HG03196 (cell line): ENCODE data around the gene RABGGTA.
A peak's percentile ranks its signal among the peaks of the same experiment; 100 is the strongest.

Source experiments
- ATAC-seq: cut with Tn5 transposase; IDR thresholded peaks from one replicate; pipeline ENCODE4 v1.9.1; 2021; ENCODE audit not compliant: unreplicated experiment

Gene RABGGTA

DNA sequence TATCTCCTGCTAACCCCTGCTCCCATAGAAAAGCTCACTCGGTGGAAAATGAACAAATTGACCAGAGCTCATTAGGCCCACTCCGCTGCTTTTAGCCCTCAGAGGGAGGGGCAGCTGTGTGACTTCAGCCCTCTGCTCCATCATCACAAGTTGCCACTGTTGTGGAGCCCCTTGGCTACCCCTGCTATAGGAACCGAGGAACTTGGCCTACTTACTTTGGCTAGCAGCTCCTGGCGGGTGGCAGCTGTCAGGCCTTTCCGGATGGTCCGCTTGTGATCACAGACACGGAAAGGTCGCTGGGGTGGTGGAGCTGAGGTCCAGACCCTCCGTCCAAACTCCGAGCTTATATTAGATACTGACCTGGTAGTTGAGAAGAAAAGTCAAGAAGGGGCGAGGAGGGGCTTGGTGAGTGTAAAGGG is 35.8 kb upstream of the RABGGTA start:
- ATAC-seq = no peak

DNA sequence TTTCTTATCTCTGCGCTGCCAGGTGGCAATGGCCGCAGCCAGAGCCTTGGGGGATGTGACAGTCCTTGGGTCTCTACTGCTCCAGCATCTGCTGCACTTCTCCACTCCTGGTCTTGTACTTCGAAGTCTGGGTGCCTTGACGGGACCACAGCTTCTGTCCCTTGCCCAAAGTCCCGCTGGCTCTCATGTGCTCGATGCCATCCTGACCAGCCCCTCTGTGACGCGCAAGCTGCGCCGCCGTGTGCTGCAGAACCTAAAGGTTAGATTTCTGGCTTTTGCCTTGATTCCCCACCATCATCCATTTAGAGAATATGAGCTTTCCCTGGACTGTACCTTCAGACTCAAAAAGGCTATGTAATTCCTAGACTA is 32.6 kb upstream of the RABGGTA start:
- no peak for ATAC-seq

DNA sequence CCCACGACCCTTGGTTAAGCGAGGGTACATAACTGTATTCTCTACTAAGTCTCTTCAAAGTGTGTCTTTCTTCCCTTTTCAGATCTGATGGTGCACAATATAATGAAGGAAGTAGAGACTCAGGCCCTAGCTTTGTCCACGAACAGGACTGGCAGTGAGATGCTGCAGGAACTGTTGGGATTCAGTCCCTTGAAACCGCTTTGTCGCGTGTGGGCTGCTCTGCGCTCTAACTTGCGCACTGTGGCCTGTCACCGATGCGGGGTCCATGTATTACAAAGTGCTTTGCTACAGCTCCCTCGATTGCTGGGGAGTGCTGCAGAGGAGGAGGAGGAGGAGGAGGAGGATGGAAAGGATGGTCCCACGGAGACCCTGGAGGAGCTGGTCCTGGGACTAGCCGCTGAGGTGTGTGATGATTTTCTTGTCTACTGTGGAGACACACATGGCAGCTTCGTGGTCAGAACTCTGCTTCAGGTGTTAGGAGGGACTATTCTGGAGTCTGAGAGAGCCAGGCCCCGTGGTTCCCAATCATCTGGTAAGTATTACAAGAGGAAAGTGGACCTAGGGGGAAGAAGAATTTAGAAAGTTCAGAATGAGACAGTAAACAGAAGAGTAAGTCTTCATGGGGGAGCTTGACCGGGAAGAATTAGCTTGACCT is 29.1 kb upstream of the RABGGTA start:
- ATAC-seq = no peak

DNA sequence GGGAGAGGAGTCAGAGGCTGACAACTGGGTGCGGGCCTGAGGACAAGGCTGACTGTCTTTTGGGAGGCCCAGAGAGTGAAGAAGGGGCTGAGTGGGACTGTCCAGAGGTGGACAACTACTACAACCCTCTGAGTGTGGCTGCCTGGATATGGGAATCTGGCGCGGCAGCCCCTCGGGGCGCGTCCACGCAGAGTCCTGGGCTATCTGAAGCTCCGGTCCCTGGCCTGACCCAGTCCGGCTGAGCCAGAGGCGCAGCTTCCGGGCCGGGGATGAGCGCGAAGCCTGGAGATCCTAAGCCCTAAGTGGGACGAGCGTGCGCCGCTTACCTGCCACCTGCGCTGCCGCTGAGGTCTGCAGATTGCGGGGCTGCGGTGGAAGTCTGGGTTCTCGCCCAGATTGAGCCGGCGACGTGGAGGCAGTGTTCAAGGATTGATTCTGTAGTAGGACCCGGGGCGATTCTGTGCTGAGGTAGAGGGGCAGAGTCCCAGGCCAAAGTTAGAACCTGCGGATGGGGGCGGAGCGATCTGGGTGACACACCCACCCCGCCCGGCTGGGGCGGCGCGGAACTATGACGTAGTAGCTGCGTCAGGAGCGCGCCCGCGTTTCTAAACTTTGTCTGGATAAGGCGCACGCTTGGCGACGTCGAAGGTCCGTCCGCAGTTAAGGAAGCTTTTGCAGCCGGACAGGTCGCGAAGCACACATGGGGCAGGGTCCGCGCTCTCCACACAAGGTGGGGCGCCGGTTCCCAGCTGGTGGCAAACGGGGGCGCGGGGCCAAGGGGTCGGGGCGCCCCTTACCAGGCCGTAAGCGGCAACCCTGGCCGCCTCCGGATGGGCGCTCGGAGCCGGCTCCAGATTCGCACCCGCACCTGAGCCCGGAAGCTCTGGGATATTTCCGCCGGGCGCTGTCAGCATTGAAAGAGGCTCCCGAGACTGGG is 28.1 kb upstream of the RABGGTA start, which contains the start of the genes DHRS1 and NOP9:
Gene DHRS1 (minus strand): TSS at position 526 of the 937 bp plus-strand sequence. CDS start 674 bp downstream, outside the sequence.
Gene NOP9 (plus strand): TSS at position 596 of the 937 bp plus-strand sequence. CDS start 105 bp downstream, at position 701.
- peak; percentile 60 for ATAC-seq

DNA sequence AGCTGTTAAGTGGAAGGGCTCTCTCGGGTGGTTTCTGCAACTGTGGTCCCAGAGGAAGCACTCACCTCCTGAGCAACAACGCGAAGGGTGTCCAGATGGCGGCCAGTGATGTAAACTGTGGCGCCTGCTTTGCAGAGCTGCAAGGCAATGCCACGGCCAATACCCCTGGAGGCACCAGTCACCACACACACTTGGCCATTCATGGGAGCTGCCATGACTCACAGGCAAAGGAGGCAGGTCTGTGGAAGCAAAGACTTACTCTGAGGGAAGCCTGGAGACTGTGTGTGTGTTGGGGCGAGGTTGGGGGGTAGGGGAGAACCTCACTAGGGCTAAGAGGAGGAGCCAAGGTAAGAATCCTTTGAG is 27.5 kb upstream of the RABGGTA start:
- ATAC-seq = no peak

DNA sequence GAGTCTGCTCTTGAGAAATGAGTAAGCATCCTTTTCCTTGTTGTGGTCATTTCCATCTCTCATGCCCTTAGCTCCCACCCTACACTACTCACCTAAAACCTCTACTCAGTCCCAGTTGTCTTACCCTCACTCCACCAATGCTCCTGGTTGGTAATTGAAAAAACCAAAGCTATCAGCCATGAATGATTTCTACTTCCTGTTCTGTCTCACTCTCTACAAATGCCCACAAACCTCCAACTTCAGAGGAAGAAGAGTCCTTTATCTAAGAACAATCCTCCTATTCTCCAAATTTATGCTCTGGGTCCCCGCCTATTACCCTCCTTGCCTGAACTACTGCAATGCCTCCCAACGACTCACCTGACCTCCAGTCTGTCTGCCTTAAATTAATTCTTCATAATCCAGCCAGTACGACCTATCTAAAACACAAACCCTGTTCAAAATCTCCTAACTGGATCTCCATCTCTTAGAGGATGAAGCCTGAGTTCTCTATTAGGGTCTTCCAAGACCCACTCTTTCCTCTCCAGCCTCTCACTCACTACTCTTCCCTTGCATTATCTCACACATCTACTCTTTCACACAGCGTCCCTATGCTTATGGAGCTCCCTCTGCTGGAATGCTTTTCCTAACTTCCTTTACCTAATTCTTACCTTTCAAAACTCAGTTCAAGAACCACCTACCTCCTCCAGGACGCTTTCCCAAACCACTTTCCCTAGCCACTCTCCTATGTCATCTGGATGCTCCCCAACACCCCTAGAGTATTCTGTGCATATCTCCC is 26.0 kb upstream of the RABGGTA start:
- ATAC-seq = peak; percentile 11

DNA sequence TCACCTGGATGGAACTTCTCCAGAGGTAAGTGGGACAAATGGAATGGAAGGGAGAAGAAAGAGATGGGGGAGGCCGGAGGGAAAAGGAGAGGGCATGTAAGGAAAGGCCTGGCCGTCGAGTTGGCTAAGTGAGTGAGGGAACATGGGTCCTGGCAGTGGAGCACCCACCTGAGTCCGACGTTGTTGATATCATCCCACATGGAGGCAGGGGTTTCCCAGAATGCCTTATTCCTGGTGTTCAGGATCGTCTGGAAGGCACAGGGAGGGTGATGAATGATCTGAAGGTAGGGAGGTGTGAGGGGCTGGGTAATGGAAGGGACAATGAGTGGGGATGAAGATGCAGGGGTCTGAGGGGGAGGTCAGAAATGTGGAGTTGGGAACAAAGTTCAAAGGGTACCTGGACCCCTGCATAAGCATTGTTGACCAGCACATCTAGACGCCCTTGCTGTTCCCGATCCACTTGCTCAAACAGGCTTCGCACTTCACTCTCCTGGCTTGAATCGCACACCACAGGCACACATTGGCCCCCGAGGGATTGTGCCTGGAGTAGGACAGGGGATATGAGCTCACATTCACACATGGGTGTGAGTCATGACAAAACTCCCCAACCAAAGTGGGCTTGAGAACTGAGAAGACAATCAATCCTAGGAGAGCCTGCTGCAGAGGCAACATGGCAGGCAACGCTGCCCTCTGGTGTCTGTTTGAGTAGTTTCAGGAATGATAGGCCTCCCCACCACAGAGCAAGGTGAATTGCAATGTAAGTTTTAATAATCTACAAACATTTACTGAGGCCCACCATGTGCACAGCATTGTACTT is 25.2 kb upstream of the RABGGTA start:
- ATAC-seq = peak; percentile 43

DNA sequence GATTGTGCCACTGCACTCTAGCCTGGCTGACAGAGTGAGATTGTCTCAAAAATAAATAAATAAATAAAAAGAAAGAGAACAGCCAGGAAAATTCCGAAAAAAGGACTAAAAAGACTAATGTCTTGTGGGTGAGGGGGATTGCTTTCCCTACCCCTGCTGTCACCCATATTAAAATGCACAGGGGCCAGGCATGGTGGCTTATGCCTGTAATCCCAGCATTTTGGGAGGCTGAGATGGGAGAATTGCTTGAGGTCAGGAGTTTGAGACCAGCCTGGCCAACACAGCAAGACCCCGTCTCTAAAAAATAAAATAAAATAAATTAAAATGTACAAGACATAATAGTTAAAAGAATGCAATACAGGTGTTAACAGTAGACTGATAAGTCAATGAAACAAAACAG is 22.1 kb upstream of the RABGGTA start:
- no peak for ATAC-seq

DNA sequence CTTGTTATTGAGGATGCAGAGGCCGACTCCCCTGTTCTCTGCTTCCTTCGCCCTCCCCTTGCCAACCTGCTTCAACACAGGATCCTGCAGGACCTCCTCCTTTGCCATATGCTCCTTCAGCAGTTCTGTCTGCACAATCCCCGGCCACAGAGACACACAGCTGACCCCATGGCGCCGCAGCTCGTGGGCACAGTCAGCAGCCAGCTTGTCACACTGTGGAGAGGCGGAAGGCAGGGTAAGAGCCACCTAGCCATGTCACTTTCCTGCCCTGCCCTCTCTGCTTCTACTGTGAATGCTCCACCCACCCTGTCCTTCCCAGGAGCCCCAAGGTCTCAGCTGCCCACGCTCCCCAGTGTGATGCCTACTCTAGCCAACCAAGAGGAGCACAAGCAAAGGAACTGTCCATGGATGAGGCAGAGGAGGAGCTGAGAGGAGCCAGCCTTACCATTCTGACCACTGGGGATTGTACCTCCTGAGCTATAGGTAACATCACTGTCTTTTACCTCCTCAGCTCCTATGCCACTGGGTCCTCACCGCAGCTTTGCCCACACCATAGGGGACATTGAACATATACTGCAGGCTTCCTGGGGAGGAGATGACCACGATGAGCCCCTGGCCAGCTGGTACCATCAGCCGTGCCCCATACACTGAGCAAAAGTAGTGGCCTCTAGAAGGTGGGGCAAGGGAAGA is 20.9 kb upstream of the RABGGTA start:
- ATAC-seq = no peak

DNA sequence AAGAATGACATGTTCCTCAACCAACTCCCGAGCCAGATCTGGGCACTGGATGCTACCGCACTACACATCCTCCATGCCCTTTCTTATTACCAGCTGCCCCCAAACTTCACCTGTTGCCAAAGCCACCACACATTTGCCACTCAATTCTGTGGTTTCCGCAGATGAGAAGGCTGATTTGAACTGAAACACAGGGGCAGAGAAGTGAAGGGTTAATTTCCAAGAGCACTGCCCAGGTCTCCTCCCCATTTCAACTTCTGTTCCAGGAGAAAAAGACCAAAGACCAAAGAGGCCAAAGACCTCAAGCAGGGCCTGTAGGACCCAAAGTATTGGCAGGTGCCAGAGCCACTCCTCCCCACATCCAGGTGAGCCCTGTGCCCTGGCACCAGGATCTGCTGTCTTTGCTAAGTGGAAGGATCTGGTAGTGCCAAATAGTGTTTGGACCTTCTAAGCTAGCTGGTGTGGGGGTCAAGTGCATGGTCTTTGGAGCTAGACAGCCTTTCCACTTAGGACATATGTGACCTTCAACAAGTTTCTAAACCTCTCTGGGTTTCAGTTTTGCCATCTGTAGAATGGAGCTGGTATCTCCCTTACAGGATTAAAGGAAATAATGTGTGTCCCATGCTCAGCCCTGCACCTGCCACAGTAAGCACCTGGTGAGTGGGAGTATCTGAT is 20.2 kb upstream of the RABGGTA start:
- no peak for ATAC-seq

DNA sequence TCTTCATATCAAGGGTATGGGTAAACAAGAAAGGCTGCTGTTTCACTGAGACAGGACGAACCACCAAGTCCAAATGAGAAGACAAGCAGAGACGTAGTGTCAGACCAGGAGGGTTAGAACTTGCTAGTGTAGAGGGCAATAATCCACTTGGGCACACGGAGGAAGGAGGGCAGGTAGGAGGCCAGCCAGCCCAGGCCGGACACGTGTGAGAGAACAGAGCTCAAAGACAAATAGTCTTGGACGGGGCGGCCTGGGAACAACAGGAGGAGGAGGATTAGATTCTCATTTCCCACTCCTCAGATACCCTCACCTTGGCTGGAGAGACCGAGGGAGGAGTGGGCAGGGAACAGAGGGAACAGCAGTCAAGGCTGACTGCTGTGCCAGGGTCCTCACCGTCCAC is 19.3 kb upstream of the RABGGTA start:
- no peak for ATAC-seq

DNA sequence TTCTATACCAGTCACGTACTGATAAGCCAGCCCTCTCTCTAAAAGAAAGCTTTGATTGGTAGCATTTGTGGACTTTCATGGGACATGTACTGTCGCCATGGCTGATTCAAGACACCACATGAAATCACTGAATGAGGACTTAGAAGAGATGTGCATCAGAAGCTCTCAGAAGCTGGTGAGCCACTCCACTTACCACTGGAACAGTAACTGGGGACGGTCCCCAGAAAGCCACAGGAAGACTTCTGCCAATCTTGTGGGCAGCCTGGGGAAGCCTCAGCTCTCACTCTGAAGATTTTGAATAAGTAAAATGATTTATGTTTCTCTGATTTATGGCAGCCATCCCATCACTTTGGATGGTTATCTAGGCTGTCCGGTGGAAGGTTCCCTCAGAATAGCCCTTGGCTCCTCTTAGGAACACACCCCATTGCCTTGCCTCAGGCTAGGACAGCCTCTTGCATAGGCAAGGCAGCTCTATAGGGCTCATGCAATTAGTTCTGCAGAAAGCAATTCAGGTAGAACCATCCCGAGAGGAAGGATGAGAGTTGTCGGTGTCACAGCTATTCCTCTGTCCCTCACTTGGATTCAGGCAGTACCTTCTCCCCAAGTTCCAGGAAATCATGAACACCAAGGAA is 18.4 kb upstream of the RABGGTA start:
- ATAC-seq = peak; percentile 87

DNA sequence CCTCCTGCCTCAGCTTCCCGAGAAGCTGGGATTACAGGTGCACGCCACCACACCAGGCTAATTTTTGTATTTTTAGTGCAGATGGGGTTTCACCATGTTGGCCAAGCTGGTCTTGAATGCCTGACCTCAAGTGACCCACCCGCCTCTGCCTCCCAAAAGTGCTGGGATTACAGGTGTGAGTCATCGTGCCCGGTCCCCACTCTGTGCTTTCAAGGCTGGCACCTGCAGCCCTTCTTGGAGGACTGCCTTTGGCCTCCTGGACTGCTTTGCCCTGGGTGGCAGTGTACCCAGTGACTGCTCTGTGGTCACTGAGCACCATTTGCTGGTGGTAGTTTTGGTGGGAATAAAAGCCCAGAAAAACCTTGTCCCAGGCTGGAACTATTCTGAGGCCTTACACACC is 15.6 kb upstream of the RABGGTA start:
- ATAC-seq = no peak

DNA sequence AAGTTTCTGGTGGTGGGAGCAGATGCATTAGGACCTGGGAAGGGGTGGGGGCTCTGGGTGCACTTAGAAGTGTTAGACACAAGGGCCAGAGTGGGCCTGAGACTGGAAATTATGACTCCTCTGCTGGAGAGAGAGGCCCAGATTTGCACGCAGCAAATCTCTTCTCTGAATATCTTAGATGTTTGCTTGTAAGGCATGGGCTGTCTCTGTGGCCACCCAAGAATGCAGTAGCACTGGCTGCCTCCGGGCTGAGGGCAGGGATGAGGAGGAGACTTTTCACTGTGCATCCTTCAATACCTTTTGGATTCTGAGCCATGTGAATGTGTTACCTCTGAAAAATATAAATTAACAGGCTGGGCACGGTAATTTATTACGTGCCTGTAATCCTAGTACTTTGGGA is 14.0 kb upstream of the RABGGTA start:
- no peak for ATAC-seq

DNA sequence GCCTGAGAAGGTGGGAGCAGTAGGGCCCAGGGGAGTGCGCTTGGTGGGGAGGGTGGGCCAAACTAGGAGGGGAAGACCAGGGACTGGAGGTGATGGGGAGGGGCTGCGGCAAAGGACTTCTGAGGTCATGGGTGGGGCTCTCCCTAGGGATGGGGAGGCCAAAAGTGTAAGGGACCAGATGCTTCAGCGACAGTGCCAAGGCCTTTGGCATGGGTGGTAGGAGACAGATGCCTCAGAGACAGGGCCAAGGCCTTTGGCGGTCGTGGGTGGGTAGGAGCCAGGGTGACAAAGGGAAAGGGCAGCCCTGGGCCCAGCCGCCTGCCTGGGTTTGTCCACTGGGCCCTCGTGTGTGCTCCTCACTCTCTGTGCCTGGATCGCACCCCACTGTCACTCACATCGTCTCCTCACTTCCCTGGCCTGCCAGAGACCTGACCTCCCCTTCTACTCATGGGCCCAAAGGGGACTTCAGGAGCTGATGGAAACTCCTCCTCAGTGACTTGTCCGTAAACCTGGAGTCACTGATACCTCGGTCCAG is 13.2 kb upstream of the RABGGTA start:
- no peak for ATAC-seq

DNA sequence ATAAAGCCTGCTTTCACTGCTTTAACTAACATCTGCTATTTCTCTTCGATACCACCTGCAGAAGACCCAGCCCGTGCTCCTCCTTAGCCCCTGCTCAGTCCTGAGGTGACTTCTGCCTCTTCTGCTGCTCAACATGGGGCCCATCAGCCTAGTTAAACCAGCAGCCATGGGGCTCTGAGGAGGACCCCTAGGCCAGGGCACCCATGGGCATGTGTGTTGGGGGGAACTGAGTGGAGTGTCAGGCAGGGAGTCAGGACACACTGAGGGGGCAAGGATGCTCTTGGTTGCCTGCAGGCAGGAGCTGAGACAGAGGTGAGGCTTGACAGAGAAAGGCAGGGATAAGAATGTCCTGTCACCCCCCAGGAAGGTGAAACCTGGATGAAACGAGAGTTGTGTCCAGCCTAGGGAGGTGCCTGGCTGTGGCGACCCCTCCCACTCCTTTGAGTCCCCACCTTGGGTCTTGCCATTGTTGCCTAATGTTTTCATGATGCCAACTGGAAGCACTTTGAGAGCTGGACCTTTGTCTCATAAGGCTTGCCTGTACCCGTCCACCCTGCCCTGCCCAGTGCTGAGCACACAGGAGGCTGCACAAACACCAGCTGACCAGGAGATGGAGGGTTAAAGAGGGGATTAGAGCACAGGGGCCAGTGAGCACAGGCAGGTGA is 12.5 kb upstream of the RABGGTA start:
- ATAC-seq = no peak

DNA sequence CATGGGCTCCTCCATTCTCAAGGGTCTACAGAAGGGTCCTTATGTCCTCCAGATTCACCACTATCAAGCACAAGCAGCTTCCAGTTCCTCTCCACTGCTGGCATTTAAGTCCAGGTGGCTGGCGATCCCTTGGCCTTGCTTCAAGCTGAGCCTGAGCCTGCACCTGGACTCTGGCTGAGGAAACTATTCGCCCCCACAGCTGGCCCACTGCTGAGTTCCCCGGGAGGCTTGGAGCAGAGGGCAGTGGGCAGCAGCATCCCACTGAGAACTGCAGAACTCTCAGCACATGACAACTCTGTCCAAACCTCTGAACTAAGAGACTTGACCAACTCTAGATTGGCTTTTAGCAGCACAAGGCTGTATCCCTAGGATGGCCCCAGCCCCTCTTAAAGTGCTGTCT is 11.3 kb upstream of the RABGGTA start:
- no peak for ATAC-seq

DNA sequence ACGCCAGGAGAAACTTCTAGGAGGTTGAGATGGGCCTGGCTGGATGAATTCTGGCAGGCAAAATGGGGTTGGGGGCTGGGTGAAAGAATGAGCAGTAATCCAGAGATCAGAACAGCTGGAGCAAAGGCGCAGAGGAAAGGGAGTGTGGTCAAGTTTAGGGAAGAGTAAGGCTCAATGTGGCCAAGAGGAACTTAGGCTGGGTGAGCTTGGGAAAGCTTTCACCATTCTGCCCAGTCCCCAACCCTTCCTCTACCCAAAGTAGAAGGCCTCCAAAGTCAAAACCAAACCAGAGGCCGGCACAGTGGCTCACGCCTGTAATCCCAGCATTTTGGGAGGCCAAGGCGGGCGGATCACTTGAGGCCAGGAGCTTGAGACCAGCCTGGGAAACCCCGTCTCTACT is 10.2 kb upstream of the RABGGTA start:
- no peak for ATAC-seq
